Mucosa of descending colon (tissue), 3 donors: Measurements from ENCODE around the gene COL15A1. TPM values are rescaled to one million over a fixed set of nuclear protein-coding genes. Genes with fewer than 3 reads are reported as not detected.

Experiments
- ATAC-seq: fragments of 200-7000 bp; cut with Tn5 transposase; one replicate; pipeline ENCODE4 v1.9.1; 2020; ENCODE audit warnings: mild to moderate bottlenecking, moderate library complexity
- DNase-seq, 3 donors: peaks; one replicate each; pipeline ENCODE4 v3.0.0-alpha.2; 2020
- H3K36me3 ChIP-seq: fragments of 200-600 bp; one replicate; pipeline ENCODE4 v1.8.0; 2021; ENCODE audit warnings: low read depth, mild to moderate bottlenecking
- H3K4me1 ChIP-seq: fragments of 200-600 bp; one replicate; pipeline ENCODE4 v1.8.0; 2021; ENCODE audit warnings: low read depth, mild to moderate bottlenecking
- H3K4me3 ChIP-seq: fragments of 200-600 bp; one replicate; pipeline ENCODE4 v1.8.0; 2021; ENCODE audit warnings: mild to moderate bottlenecking
- H3K9me3 ChIP-seq: fragments of 200-600 bp; one replicate; pipeline ENCODE4 v1.8.0; 2021; ENCODE audit warnings: mild to moderate bottlenecking
- CTCF ChIP-seq: fragments of 200-600 bp; IDR thresholded peaks from one replicate; pipeline ENCODE4 v1.8.0; 2022; ENCODE audit warnings: antibody characterized with exemption, mild to moderate bottlenecking
- intact Hi-C, 2 donors: fragments of 100-400 bp; cut with DNase I in 1 of 2; cut with micrococcal nuclease in 1 of 2; formaldehyde crosslinking; loops; one replicate each; pipeline versions ENCODE4 v1.11.0 to v1.11.1; 2022; cut with DNase I, micrococcal nuclease
- total RNA-seq, 3 donors: library from RNA; stranded (reverse); fragmentation: NEBNext Ultra II Directional in 2 of 3; extraction: Animal tissue kit (Norgen Biotek cat#: 25700) in 2 of 3; gene quantifications; one replicate each; pipeline versions ENCODE4 v1.2.1 to v1.2.4, GENCODE V29; 2021 to 2023
- donor health status: DM: no; HTN: no; CAD: no; lungs with moderate emphysema.
- donor health status: DM: no; HTN: no; CAD: no.
- donor health status: DM: no; HTN: yes; CAD: no.

The COL15A1 gene
- total RNA-seq, 3 donors from 2014 or later, result 4.2 to 43.4 (median 11.2) TPM

GRCh38 chr9:99118782-99119466, 175.2 kb downstream of the COL15A1 start:
- DNase-seq (peak in 2 of 3 donors; percentile 30 to 39), ATAC-seq (peak; percentile 86)
- intact Hi-C loops, result no loop called here
- no peak overlapping the region for H3K4me3 ChIP-seq
- no peaks in the 10 kb centered on the region for H3K9me3 ChIP-seq
- H3K36me3 ChIP-seq, result no peaks in the 10 kb centered on the region
- TF ChIP-seq CTCF, result no peak
- peaks cover 3% of the 10 kb centered on the region for H3K4me1 ChIP-seq

GRCh38 chr9:99119976-99120655, 176.4 kb downstream of the COL15A1 start:
- ATAC-seq (no peak), DNase-seq (no peak)
- Histone ChIP-seq H3K4me3 (no peak overlapping the region), H3K36me3 (no peaks in the 10 kb centered on the region), H3K9me3 (no peaks in the 10 kb centered on the region), H3K4me1 (peaks cover 3% of the 10 kb centered on the region)
- intact Hi-C loops, result no loop called here
- no peak for TF ChIP-seq CTCF

Other genes starting within 250 kb of the COL15A1 start
- gene GABBR2, start 235.0 kb upstream of the COL15A1 start, total RNA-seq, result under 1 TPM in 1 of 3 donors, not detected in 2; 0.35 TPM
- gene ANKS6, start 147.4 kb upstream of the COL15A1 start, total RNA-seq, result 10 to 100 TPM; 16.6 to 23.4 (median 22.4) TPM
- 100 to 1,000 TPM in 2 of 3 donors, 10 to 100 TPM in 1; 54.6 to 139 (median 121) TPM for gene GALNT12, start 136.2 kb upstream of the COL15A1 start, total RNA-seq
- gene TGFBR1, start 161.2 kb downstream of the COL15A1 start, total RNA-seq, result 10 to 100 TPM; 23.7 to 71.6 (median 24.7) TPM